Activated B cell treated with CpG ODN at 0.5 μM for 24 hours (primary cell): ENCODE data around the gene TENM4. TPM values are rescaled to one million over a fixed set of nuclear protein-coding genes. Genes with fewer than 3 reads are reported as not detected.

Source experiments
- ATAC-seq: fragments of 200-7000 bp; cut with Tn5 transposase; one replicate; pipeline ENCODE4 v1.10.0; 2021; ENCODE audit warnings: low read depth, mild to moderate bottlenecking, moderate library complexity
- CTCF ChIA-PET: fragments of 350-600 bp; sonication (Branson Sonifier 250); formaldehyde crosslinking; loops from one replicate; lab custom pipeline; 2021; ENCODE audit warnings: antibody characterized with exemption; lab: Charles Lee
- POLR2A ChIA-PET: fragments of 350-600 bp; sonication (Branson Sonifier 250); formaldehyde crosslinking; loops from one replicate; lab custom pipeline; 2021; ENCODE audit warnings: antibody characterized with exemption; lab: Charles Lee
- DNase-seq: peaks from one replicate; pipeline ENCODE4 v3.0.0; 2022
- H3K27ac Mint-ChIP-seq: one replicate; pipeline ENCODE4 v1.8.0; 2020; ENCODE audit warnings: mixed read lengths
- H3K27me3 Mint-ChIP-seq: one replicate; pipeline ENCODE4 v1.8.0; 2021; ENCODE audit warnings: mixed read lengths
- H3K36me3 Mint-ChIP-seq: one replicate; pipeline ENCODE4 v1.8.0; 2021; ENCODE audit warnings: low read depth, mixed read lengths
- H3K4me1 Mint-ChIP-seq: one replicate; pipeline ENCODE4 v1.8.0; 2021; ENCODE audit warnings: mixed read lengths
- H3K4me3 Mint-ChIP-seq: one replicate; pipeline ENCODE4 v1.8.0; 2020; ENCODE audit warnings: mild to moderate bottlenecking, mixed read lengths
- H3K9me3 Mint-ChIP-seq: one replicate; pipeline ENCODE4 v1.8.0; 2020; ENCODE audit warnings: mixed read lengths
- CTCF ChIP-seq: fragments of 200-600 bp; IDR thresholded peaks from one replicate; pipeline ENCODE4 v1.8.0; 2022; ENCODE audit warnings: antibody characterized with exemption, mild to moderate bottlenecking
- intact Hi-C: fragments of 100-400 bp; cut with micrococcal nuclease; formaldehyde crosslinking; loops from one replicate; pipeline ENCODE4 v1.15.1; 2024
- total RNA-seq: library from RNA; stranded (reverse); gene quantifications from 2 replicates; pipeline ENCODE4 v1.2.3, GENCODE V29; 2022

The TENM4 gene
- 1.9 and 2.4 TPM in 2 replicates for total RNA-seq

GRCh38 chr11:79440571-79441460, at the start of gene TENM4:
TSS of gene TENM4 (minus strand) at chr11:79441030. CDS start at chr11:79069944, 371,086 bp downstream.
- Mint-ChIP-seq H3K4me3 (peak within 1 kb of the TSS; percentile 84), H3K27ac (peak within 1 kb of the TSS; percentile 87), H3K36me3 (no peaks in the 10 kb centered on the region), H3K9me3 (no peaks in the 10 kb centered on the region), H3K4me1 (peaks cover 44% of the 10 kb centered on the region), H3K27me3 (peaks cover 30% of the 10 kb centered on the region)
- no peak for TF ChIP-seq CTCF
- intact Hi-C loops, result loop anchor here (1.0 to 5.0 kb wide), 4 partner anchors 35 to 1376 kb away; no protein-coding TSS in a partner anchor
- CTCF ChIA-PET, result interaction anchor here (1.0 to 1.6 kb wide), 4 partner anchors 36 to 53 kb away, joined by 3 to 4 read pairs (median 3); no protein-coding TSS in a partner anchor
- POLR2A ChIA-PET, result interaction anchor here (0.7 to 1.3 kb wide), 3 partner anchors 8 to 42 kb away, joined by 3 to 12 read pairs (median 5); no protein-coding TSS in a partner anchor
- peak; percentile 59 for DNase-seq
- peak; percentile 78 for ATAC-seq

DNA sequence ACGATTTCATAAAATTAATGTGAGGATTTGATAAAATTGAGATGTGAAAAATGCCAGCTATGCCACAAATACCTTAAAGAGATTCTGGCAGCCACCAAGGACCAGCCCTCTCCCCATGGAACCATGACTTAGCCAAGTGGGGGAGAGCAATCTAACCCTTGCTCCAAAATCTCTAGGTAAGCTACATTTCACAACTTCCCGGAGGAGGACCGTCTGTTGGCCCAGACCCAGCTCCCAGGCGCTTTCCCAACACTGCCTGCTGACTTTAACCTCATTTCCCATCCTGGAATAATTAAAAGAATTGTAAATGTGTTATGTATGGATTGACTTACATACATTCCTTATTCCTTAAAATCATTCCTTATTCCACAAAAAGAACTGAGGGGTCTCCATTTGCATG, 47.5 kb upstream of the TENM4 start:
- no peaks in the 10 kb centered on the region for H3K36me3 Mint-ChIP-seq
- no peak overlapping the region for H3K4me3 Mint-ChIP-seq
- intact Hi-C loops, result no loop called here
- TF ChIP-seq CTCF, result no peak
- ChIA-PET CTCF (no interaction called here), POLR2A (no interaction called here)
- no peak for DNase-seq
- no peaks in the 10 kb centered on the region for H3K9me3 Mint-ChIP-seq
- no peak for ATAC-seq
- H3K27me3 Mint-ChIP-seq, result peaks cover 3% of the 10 kb centered on the region
- no peak overlapping the region for H3K27ac Mint-ChIP-seq
- H3K4me1 Mint-ChIP-seq, result peaks cover 2% of the 10 kb centered on the region

- H3K36me3 Mint-ChIP-seq, result no peaks in the 10 kb centered on the region
- H3K27ac Mint-ChIP-seq, result no peak overlapping the region
- H3K4me3 Mint-ChIP-seq, result no peak overlapping the region
- ATAC-seq (no peak), DNase-seq (no peak)
- intact Hi-C loops, result no loop called here
- H3K27me3 Mint-ChIP-seq, result peaks cover 2% of the 10 kb centered on the region
- H3K4me1 Mint-ChIP-seq, result peaks cover 11% of the 10 kb centered on the region
- POLR2A ChIA-PET, result no interaction called here
- CTCF ChIA-PET, result interaction anchor here (0.6 kb wide), 1 partner anchor 18 kb away, joined by 3 read pairs; no protein-coding TSS in a partner anchor
- H3K9me3 Mint-ChIP-seq, result no peaks in the 10 kb centered on the region
- no peak for TF ChIP-seq CTCF
Measured at GRCh38 chr11:79487412-79487811, 46.6 kb upstream of the TENM4 start.

DNA sequence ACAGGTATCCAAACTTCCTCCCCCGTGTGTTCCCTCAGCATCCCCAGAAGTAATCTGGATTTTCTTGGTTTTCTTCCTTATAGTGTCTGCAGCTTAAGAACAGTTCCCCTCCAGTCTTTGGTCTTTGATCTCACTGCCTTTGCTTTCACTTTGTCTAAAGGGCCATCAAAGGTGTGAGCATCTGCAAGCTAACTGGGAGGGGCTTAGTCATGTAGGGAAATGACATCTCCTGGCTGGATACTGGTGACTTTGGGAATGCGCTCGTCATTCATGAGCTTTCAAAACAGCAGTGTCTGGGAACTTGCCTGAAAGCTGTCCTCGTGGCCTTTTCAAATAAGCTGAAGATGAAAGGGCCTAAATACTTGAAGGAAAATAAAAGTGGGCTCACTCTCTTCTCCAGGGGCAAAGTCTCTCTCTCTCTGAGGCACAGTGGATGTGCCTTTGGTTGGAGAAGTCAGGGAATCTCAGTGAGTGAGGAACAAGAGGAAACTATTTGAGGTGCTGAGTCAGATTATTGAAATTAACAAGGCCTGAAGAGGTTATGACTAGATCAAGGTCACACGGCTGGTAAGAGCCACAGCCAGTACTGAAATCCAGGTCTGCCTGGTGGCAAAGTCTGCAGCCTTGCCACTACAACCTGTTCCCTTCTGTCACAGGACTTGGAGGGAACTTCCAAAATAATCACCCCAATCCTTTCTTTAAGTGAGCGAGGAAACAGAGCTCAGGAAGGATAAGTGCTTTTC, 45.6 kb upstream of the TENM4 start:
- ChIA-PET CTCF (no interaction called here), POLR2A (no interaction called here)
- no peaks in the 10 kb centered on the region for H3K36me3 Mint-ChIP-seq
- intact Hi-C loops, result no loop called here
- ATAC-seq (no peak), DNase-seq (no peak)
- no peak for TF ChIP-seq CTCF
- H3K27me3 Mint-ChIP-seq, result no peaks in the 10 kb centered on the region
- no peak overlapping the region for H3K4me3 Mint-ChIP-seq
- no peak overlapping the region for H3K27ac Mint-ChIP-seq
- H3K9me3 Mint-ChIP-seq, result no peaks in the 10 kb centered on the region
- H3K4me1 Mint-ChIP-seq, result peaks cover 21% of the 10 kb centered on the region

GRCh38 chr11:79485694-79486093, 44.9 kb upstream of the TENM4 start:
- H3K27ac Mint-ChIP-seq, result no peak overlapping the region
- CTCF ChIA-PET, result no interaction called here
- no peaks in the 10 kb centered on the region for H3K9me3 Mint-ChIP-seq
- DNase-seq (no peak), ATAC-seq (no peak)
- intact Hi-C loops, result no loop called here
- POLR2A ChIA-PET, result no interaction called here
- H3K4me1 Mint-ChIP-seq, result peaks cover 24% of the 10 kb centered on the region
- TF ChIP-seq CTCF, result no peak
- H3K4me3 Mint-ChIP-seq, result no peak overlapping the region
- no peaks in the 10 kb centered on the region for H3K36me3 Mint-ChIP-seq
- no peaks in the 10 kb centered on the region for H3K27me3 Mint-ChIP-seq
